HepG2 (cell line): ENCODE results near the gene SLC5A6. TPM values are rescaled to one million over a fixed set of nuclear protein-coding genes. Genes with fewer than 3 reads are reported as not detected.

ENCODE experiments used
- MAF1 ChIP-seq: sonication (generic); formaldehyde crosslinking; IDR thresholded peaks from 2 replicates; pipeline ENCODE4 v1.5.0; 2020; ENCODE audit warnings: missing genetic modification reagents, borderline replicate concordance
- MAZ ChIP-seq, 2 experiments: sonication (generic) in 1 of 2; formaldehyde crosslinking in 1 of 2; IDR thresholded peaks; 2 replicates each; pipeline versions ENCODE4 v1.5.0 to v1.6.1; 2012 to 2020; ENCODE audit warnings: low read depth in 2 of 2, mild to moderate bottlenecking in 2 of 2, borderline replicate concordance in 1 of 2, improper control_type of control experiment in 1 of 2, low read length in 1 of 2, missing genetic modification reagents in 1 of 2, moderate library complexity in 1 of 2
- MED1 ChIP-seq: sonication (generic); formaldehyde crosslinking; IDR thresholded peaks from 2 replicates; pipeline ENCODE4 v1.4.0; 2020; ENCODE audit warnings: missing genetic modification reagents
- NR1H2 ChIP-seq: sonication (generic); formaldehyde crosslinking; IDR thresholded peaks from 2 replicates; pipeline ENCODE4 v1.8.1; 2022; ENCODE audit warnings: low read depth, missing genetic modification reagents, borderline replicate concordance
- NR2F1 ChIP-seq, 2 experiments: fragments of 450-650 bp in 1 of 2; formaldehyde crosslinking in 1 of 2; IDR thresholded peaks; 2 replicates each; pipeline versions ENCODE4 v1.5.0 to v1.6.1; 2016 to 2020; ENCODE audit warnings: mild to moderate bottlenecking in 1 of 2, missing compliant biosample characterization in 1 of 2, missing genetic modification reagents in 1 of 2, moderate library complexity in 1 of 2
- PAWR ChIP-seq: sonication (generic); formaldehyde crosslinking; IDR thresholded peaks from 2 replicates; pipeline ENCODE4 v1.4.0; 2020; ENCODE audit warnings: missing genetic modification reagents, mild to moderate bottlenecking, borderline replicate concordance
- PRDM15 ChIP-seq: sonication (generic); formaldehyde crosslinking; IDR thresholded peaks from 2 replicates; pipeline ENCODE4 v1.4.0; 2020; ENCODE audit warnings: missing genetic modification reagents
- RCOR2 ChIP-seq: IDR thresholded peaks from 2 replicates; pipeline ENCODE4 v1.6.1; 2016; ENCODE audit warnings: missing biosample characterization, missing genetic modification reagents
- SMAD3 ChIP-seq: sonication (generic); formaldehyde crosslinking; IDR thresholded peaks from 2 replicates; pipeline ENCODE4 v1.4.0; 2020; ENCODE audit warnings: missing genetic modification reagents
- TCF7L2 ChIP-seq: IDR thresholded peaks from 2 replicates; pipeline ENCODE4 v1.6.1; 2011; ENCODE audit warnings: mild to moderate bottlenecking, low read depth, low read length, moderate library complexity
- ZFY ChIP-seq: sonication (generic); formaldehyde crosslinking; IDR thresholded peaks from 2 replicates; pipeline ENCODE4 v1.4.0; 2020; ENCODE audit warnings: missing genetic modification reagents
- ZNF292 ChIP-seq: sonication (generic); formaldehyde crosslinking; IDR thresholded peaks from 2 replicates; pipeline ENCODE4 v1.8.1; 2022; ENCODE audit warnings: mild to moderate bottlenecking, low read depth, missing genetic modification reagents, borderline replicate concordance
- ZNF33A ChIP-seq: sonication (generic); formaldehyde crosslinking; IDR thresholded peaks from 2 replicates; pipeline ENCODE4 v1.5.1; 2020; ENCODE audit warnings: missing genetic modification reagents, mild to moderate bottlenecking, moderate library complexity, borderline replicate concordance
- ZNF451 ChIP-seq: sonication (generic); formaldehyde crosslinking; IDR thresholded peaks from 2 replicates; pipeline ENCODE4 v1.5.0; 2020; ENCODE audit warnings: mild to moderate bottlenecking, missing genetic modification reagents
- ZNF546 ChIP-seq: sonication (generic); formaldehyde crosslinking; conservative IDR thresholded peaks from 2 replicates; pipeline ENCODE4 v1.8.1; 2023; ENCODE audit warnings: mild to moderate bottlenecking, missing genetic modification reagents
- ZNF644 ChIP-seq: IDR thresholded peaks from 2 replicates; pipeline ENCODE4 v1.6.1; 2016; ENCODE audit warnings: low read depth
- ZZZ3 ChIP-seq: sonication (generic); formaldehyde crosslinking; IDR thresholded peaks from 2 replicates; pipeline ENCODE4 v1.4.0; 2020; ENCODE audit warnings: missing genetic modification reagents, mild to moderate bottlenecking, borderline replicate concordance
- polyA plus RNA-seq, 8 experiments: library from polyadenylated mRNA; depleted of rRNA in 3 of 8; stranded (reverse) in 7 of 8; unstranded in 1 of 8; fragments of >200 nt; fragmentation: Illumina TruSeq in 4 of 8; extraction: Trizol in 4 of 8; gene quantifications; 2 replicates each; pipeline versions ENCODE4 v1.2.1 to v1.2.3, GENCODE V29; 2011 to 2016; ENCODE audit warnings: low read depth in 4 of 8, missing spikeins in 1 of 8, mixed read lengths in 1 of 8; ENCODE audit not compliant: insufficient read depth in 1 of 8
- total RNA-seq, 5 experiments: library from RNA; depleted of rRNA; stranded (reverse); fragments of >200 nt; fragmentation: Illumina TruSeq; extraction: Trizol; gene quantifications; 2 replicates each; pipeline ENCODE4 v1.2.3, GENCODE V29; 2016; ENCODE audit warnings: low read depth in 1 of 5
- TF ChIP-seq, protein P1 (sequence below): sonication (generic); formaldehyde crosslinking; IDR thresholded peaks from 2 replicates; pipeline ENCODE4 v1.8.1; 2023; ENCODE audit warnings: mild to moderate bottlenecking, missing genetic modification reagents
- TF ChIP-seq, protein P2 (sequence below): IDR thresholded peaks from 2 replicates; pipeline ENCODE4 v1.4.0; 2020; ENCODE audit warnings: mild to moderate bottlenecking, missing genetic modification reagents

SLC5A6 gene
- total and polyA plus RNA-seq, 2 of the 13 experiments (the other 11 are each of a cell fraction or from before 2014, with no cell fraction given), result 135 to 417 TPM

- TF ChIP-seq, protein P1, sequence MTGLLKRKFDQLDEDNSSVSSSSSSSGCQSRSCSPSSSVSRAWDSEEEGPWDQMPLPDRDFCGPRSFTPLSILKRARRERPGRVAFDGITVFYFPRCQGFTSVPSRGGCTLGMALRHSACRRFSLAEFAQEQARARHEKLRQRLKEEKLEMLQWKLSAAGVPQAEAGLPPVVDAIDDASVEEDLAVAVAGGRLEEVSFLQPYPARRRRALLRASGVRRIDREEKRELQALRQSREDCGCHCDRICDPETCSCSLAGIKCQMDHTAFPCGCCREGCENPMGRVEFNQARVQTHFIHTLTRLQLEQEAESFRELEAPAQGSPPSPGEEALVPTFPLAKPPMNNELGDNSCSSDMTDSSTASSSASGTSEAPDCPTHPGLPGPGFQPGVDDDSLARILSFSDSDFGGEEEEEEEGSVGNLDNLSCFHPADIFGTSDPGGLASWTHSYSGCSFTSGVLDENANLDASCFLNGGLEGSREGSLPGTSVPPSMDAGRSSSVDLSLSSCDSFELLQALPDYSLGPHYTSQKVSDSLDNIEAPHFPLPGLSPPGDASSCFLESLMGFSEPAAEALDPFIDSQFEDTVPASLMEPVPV, result peak; percentile 31; the same call in 1 of the 2 replicates
- no peak for TF ChIP-seq PAWR
- peak; percentile 85; the same call in 1 of the 2 replicates for TF ChIP-seq SMAD3 (CRISPR knock-in tag)
- no peak for TF ChIP-seq ZNF546
- TF ChIP-seq ZNF644 (CRISPR knock-in tag), result peak; percentile 66; the same call in 1 of the 2 replicates
- TF ChIP-seq ZZZ3 (CRISPR knock-in tag), result no peak
- TF ChIP-seq PRDM15, result no peak
- TF ChIP-seq NR2F1 (CRISPR knock-in tag; IDR thresholded peaks at IDR 0.05), result no peak
- no peak for TF ChIP-seq ZNF33A (CRISPR knock-in tag)
- no peak for TF ChIP-seq ZFY (CRISPR knock-in tag)
- TF ChIP-seq ZNF451, result no peak
- TF ChIP-seq ZNF292 (CRISPR knock-in tag), result 0 out of 2 replicates have a peak, but pooled peaks have one; percentile 13
- TF ChIP-seq MAF1 (CRISPR knock-in tag), result no peak
- no peak for TF ChIP-seq NR1H2
- TF ChIP-seq TCF7L2, result no peak
- peak; percentile 79 for TF ChIP-seq MED1 (CRISPR knock-in tag)
- TF ChIP-seq RCOR2 (CRISPR knock-in tag), result peak; percentile 58; the same call in 1 of the 2 replicates
- TF ChIP-seq MAZ (IDR thresholded peaks at IDR 0.05; ENCODE audit: borderline replicate concordance, low read depth, low read length), result no peak
- TF ChIP-seq MAZ (CRISPR knock-in tag; IDR thresholded peaks at IDR 0.05; ENCODE audit: low read depth), result peak; percentile 38; the same call in 1 of the 2 replicates
- TF ChIP-seq, protein P2, sequence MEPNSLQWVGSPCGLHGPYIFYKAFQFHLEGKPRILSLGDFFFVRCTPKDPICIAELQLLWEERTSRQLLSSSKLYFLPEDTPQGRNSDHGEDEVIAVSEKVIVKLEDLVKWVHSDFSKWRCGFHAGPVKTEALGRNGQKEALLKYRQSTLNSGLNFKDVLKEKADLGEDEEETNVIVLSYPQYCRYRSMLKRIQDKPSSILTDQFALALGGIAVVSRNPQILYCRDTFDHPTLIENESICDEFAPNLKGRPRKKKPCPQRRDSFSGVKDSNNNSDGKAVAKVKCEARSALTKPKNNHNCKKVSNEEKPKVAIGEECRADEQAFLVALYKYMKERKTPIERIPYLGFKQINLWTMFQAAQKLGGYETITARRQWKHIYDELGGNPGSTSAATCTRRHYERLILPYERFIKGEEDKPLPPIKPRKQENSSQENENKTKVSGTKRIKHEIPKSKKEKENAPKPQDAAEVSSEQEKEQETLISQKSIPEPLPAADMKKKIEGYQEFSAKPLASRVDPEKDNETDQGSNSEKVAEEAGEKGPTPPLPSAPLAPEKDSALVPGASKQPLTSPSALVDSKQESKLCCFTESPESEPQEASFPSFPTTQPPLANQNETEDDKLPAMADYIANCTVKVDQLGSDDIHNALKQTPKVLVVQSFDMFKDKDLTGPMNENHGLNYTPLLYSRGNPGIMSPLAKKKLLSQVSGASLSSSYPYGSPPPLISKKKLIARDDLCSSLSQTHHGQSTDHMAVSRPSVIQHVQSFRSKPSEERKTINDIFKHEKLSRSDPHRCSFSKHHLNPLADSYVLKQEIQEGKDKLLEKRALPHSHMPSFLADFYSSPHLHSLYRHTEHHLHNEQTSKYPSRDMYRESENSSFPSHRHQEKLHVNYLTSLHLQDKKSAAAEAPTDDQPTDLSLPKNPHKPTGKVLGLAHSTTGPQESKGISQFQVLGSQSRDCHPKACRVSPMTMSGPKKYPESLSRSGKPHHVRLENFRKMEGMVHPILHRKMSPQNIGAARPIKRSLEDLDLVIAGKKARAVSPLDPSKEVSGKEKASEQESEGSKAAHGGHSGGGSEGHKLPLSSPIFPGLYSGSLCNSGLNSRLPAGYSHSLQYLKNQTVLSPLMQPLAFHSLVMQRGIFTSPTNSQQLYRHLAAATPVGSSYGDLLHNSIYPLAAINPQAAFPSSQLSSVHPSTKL (CRISPR knock-in tag), result peak; percentile 70; the same call in 1 of the 2 replicates
Observed at GRCh38 chr2:27191070-27191829, 20.8 kb downstream of the SLC5A6 start (continued).
